Measurements from ENCODE around the gene LDHAL6B. TPM values are rescaled to one million over a fixed set of nuclear protein-coding genes. Genes with fewer than 3 reads are reported as not detected.
A peak's percentile ranks its signal among the peaks of the same experiment; 100 is the strongest.

The LDHAL6B gene
- total RNA-seq, 6 donors from 2014 or later, result 2.1 TPM; not detected in 5

DNA sequence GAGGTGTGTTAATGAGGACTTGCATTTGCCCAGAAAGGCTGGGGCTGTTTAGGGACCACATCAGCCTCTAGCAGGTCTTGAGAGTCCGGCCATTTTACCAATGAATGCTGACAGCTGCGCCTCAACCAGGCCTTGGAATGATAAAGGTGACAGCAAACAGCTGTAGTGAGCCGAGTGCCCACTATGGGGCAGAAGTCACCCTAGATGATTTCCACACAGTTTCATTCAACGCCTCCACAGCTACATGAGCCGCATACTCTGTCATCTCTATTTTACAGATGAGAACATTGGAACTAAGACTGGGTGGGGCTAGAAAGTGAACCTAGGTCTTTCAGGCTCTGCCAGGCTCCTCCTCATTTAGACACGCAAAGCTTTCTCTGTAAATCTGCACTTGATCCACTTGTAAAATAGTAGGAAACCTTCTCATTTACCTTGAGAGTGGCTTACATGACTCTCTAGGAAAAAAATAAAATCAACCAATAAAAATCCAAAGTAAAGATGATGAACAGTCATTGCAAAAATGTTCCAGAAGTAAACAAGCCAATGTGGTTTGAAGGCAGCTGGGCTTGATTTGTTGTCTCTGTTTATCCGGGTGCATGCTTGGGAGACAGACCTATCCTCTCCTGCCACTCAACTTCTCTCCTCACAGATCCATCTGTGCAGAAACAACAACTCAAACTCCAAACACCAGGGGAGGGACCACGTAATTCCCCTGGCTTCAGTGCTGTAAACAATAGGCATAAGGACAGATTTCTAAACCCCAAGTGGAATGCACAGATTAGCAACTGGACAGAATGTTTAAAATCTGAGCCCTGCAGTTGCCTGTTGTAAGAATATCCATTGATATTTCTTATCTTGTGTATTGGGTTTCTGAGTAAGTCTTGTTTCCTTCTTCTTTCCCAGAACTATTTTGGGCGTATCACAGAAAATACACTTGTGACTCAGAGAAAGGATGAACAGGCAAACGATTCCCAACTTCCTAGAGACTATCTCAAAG lies 31.5 kb upstream of the LDHAL6B start:
- Histone ChIP-seq H3K27ac (peak overlapping the region; percentile 16 to 68 (median 26)), H3K4me3 (no peak overlapping the region), H3K4me1 (peaks cover 8 to 18% (median 14%) of the 10 kb centered on the region in 4 donors), H3K9me3 (no peaks in the 10 kb centered on the region), H3K27me3 (no peaks in the 10 kb centered on the region), H3K36me3 (peaks cover 0 to 21% (median 6%) of the 10 kb centered on the region in 4 donors)
- 47 to 48% methylated on average over 8 to 10 of the region's 10 CpGs for WGBS, 2 donors
- no peak for TF ChIP-seq POLR2AphosphoS5 (IDR thresholded peaks at IDR 0.05)
- TF ChIP-seq, protein P1, sequence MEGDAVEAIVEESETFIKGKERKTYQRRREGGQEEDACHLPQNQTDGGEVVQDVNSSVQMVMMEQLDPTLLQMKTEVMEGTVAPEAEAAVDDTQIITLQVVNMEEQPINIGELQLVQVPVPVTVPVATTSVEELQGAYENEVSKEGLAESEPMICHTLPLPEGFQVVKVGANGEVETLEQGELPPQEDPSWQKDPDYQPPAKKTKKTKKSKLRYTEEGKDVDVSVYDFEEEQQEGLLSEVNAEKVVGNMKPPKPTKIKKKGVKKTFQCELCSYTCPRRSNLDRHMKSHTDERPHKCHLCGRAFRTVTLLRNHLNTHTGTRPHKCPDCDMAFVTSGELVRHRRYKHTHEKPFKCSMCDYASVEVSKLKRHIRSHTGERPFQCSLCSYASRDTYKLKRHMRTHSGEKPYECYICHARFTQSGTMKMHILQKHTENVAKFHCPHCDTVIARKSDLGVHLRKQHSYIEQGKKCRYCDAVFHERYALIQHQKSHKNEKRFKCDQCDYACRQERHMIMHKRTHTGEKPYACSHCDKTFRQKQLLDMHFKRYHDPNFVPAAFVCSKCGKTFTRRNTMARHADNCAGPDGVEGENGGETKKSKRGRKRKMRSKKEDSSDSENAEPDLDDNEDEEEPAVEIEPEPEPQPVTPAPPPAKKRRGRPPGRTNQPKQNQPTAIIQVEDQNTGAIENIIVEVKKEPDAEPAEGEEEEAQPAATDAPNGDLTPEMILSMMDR (IDR thresholded peaks at IDR 0.05), result peak in 5 of 6 experiments; percentile 38 to 62 (median 55)
- no peak for TF ChIP-seq POLR2A (IDR thresholded peaks at IDR 0.05)
- no peak for TF ChIP-seq EP300 (IDR thresholded peaks at IDR 0.05)
- peak in 1 of 2 donors; percentile 51 for DNase-seq
- ATAC-seq (ENCODE audit: low FRiP score in 2 of 2), result peak; percentile 61 to 90

DNA sequence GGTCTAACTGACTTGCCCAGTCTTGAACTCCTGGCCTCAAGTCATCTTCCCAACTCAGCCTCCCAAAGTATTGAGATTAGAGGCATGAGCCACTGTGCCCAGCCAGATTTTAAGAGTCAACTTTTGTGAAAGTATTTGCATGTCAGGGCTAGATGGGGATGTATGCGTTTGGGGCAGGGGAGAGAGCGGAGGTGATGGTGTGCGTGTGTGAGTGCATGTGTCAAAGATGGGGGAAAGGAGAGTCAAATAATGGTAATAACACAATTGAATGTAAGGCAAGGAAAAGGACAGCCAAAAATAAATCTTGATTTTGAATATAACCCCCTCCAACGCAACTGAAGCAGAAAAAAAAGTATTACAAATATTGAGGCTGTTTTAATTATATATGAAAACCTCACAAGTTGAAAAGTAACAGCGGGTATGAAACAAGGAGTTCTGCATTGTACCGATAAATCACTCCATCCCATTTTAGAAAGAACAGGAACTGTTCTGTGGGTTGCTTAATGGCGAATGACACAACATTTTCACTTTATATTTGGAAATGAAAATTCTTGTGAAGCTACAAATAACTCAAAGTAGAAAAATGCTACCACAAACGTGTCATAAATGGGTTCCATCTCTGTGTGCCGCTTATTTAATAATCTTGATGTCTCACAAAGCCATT lies 29.9 kb upstream of the LDHAL6B start:
- H3K4me3 ChIP-seq, result no peak overlapping the region
- H3K36me3 ChIP-seq, result peaks cover 0 to 11% (median 3%) of the 10 kb centered on the region in 4 donors
- WGBS, 2 donors, result 69 to 80% methylated on average over 9 of the region's 9 CpGs
- DNase-seq, result no peak
- ATAC-seq (ENCODE audit: low FRiP score in 2 of 2), result peak in 1 of 2 donors; percentile 23
- H3K27me3 ChIP-seq, result no peaks in the 10 kb centered on the region
- H3K9me3 ChIP-seq, result peaks cover 0 to 5% (median 0%) of the 10 kb centered on the region in 4 donors
- TF ChIP-seq EP300 (IDR thresholded peaks at IDR 0.05) (no peak), POLR2A (IDR thresholded peaks at IDR 0.05) (no peak), POLR2AphosphoS5 (IDR thresholded peaks at IDR 0.05) (no peak)
- TF ChIP-seq, protein P1 (IDR thresholded peaks at IDR 0.05), result no peak
- H3K27ac ChIP-seq, result peak overlapping the region in 3 of 4 donors; percentile 43 to 68 (median 63)
- H3K4me1 ChIP-seq, result peaks cover 8 to 17% (median 13%) of the 10 kb centered on the region in 4 donors

DNA sequence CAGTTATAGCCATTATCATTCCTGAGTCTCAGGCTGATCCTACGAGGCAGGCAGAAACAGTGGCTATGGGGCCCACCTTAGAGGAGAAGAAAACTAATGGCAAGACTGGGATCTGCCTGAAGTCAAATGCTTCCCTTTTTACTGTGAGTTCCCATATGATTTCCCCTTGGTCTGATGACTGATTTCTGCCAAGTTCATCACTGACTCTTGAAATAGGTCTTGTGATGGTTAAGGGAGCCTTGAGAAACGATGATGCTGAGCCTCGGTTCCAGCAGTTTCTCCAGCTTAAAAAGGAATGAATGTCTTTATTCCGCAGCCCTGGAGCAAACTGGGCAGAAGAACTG lies 29.4 kb upstream of the LDHAL6B start:
- DNase-seq (no peak), ATAC-seq (ENCODE audit: low FRiP score in 2 of 2) (peak in 1 of 2 donors; percentile 35)
- Histone ChIP-seq H3K27ac (peak overlapping the region; percentile 36 to 68 (median 60)), H3K9me3 (peaks cover 0 to 8% (median 0%) of the 10 kb centered on the region in 4 donors), H3K4me3 (no peak overlapping the region), H3K36me3 (peaks cover 0 to 9% (median under 1%) of the 10 kb centered on the region in 4 donors), H3K27me3 (no peaks in the 10 kb centered on the region), H3K4me1 (peaks cover 8 to 17% (median 13%) of the 10 kb centered on the region in 4 donors)
- TF ChIP-seq, protein P1 (IDR thresholded peaks at IDR 0.05), result no peak
- TF ChIP-seq POLR2A (IDR thresholded peaks at IDR 0.05), result peak in 1 of 4 donors; percentile 54
- TF ChIP-seq POLR2AphosphoS5 (IDR thresholded peaks at IDR 0.05), result no peak
- peak in 1 of 4 donors; percentile 29 for TF ChIP-seq EP300 (IDR thresholded peaks at IDR 0.05)
- WGBS, 2 donors, result 80 to 82% methylated on average over 4 of the region's 4 CpGs

DNA sequence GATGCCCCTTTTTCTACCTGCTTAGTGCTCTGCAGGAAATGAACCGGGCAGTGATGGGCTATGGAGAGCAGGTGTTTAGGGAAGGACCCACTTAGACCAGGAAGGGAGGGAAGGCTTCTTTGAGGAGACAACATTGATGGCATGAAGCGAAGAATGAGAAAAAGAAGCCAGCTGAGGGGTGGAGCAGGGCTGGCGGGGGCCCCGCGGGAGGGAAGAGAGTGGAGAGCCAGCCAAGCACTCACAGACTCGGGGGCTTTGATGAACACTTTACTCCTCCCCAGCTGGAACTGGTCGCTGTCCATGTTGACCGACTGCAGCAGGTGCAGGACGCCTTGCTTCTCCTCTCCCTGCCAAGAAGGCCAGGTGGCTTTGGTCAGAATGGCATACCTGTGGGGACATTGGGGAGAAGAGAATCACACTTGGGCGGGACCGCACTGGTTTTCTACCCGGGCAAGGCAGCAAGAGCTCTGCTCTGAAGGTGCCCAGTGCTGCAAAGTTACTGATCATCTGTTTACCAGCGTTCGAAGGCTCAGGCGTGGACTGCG lies 28.4 kb upstream of the LDHAL6B start:
- Histone ChIP-seq H3K9me3 (peaks cover 0 to 8% (median 0%) of the 10 kb centered on the region in 4 donors), H3K4me3 (no peak overlapping the region), H3K4me1 (peaks cover 8 to 17% (median 13%) of the 10 kb centered on the region in 4 donors), H3K27ac (peak overlapping the region; percentile 36 to 68 (median 60)), H3K27me3 (no peaks in the 10 kb centered on the region), H3K36me3 (peaks cover 0 to 9% (median 0%) of the 10 kb centered on the region in 4 donors)
- WGBS, 2 donors, result 92 to 95% methylated on average over 15 to 16 of the region's 16 CpGs
- DNase-seq (peak in 1 of 2 donors; percentile 53), ATAC-seq (ENCODE audit: low FRiP score in 2 of 2) (no peak)
- TF ChIP-seq POLR2A (IDR thresholded peaks at IDR 0.05) (no peak), POLR2AphosphoS5 (IDR thresholded peaks at IDR 0.05) (no peak), EP300 (IDR thresholded peaks at IDR 0.05) (no peak)
- TF ChIP-seq, protein P1 (IDR thresholded peaks at IDR 0.05), result no peak
